GM12801 (cell line): ENCODE data around the gene FGF5.

Experiments used
- CTCF ChIP-seq: IDR thresholded peaks from one replicate; pipeline ENCODE4 v1.5.1; 2011; ENCODE audit warnings: control low read depth; ENCODE audit not compliant: insufficient read length; ENCODE audit errors: extremely low read depth

FGF5 gene

DNA sequence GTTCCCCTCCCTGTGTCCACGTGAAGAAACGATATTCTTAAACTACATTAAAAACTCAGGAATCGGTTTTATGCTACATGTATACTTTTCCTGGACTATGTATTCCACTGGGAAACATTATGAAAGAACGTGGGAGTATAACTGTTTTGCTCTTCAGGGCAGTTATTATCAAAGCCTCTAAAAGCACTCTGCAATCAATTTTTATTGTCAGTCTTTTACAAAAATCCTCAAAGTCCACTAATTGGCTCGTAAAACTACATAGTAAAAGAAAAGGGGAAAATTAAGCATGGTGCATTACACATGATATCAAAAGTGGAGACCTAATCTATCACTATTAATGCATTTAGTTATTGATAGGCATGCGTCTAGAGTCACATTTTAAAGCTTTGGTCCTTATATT is 57.7 kb downstream of the FGF5 start:
- TF ChIP-seq CTCF = no peak

DNA sequence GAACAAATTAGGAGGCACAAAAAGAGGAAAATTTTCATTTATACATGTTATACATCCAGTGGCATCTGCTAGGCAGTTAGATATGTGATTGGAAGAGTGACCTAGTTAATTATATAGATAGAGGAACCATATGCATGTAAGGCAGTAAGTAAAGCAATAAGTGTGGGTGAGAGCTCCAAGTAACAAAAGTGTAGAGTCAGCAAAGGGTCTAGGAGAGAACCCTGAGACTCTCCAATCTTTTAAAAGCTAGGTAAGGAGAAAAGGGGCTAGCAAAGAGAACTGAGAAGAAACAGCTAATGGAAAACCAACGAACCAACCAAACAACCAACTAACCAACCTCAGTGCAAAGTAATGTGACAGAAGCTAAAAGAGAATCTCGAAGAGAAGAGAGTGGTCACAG is 65.2 kb downstream of the FGF5 start:
- TF ChIP-seq CTCF = no peak

DNA sequence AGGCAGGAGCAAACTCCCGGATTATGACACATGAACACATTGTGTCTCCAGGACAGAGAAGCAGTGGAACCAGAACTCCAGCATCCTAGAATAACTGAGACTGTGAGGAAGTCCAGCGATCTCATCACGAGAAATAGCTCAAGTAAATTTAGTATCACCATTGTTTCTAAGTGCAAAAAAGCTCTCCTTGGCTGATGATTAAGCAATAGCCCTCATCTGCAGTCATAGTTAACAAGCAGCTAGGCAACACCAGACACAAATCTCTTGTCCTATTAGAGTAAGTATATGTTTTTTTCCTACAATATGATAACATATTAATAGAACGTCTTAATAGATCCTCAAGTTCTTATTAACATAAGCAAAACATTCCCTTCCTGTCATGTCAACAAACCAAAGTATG is 66.7 kb downstream of the FGF5 start:
- no peak for TF ChIP-seq CTCF

GRCh38 chr4:80334568-80334967 is 68.1 kb downstream of the FGF5 start:
- TF ChIP-seq CTCF = no peak

DNA sequence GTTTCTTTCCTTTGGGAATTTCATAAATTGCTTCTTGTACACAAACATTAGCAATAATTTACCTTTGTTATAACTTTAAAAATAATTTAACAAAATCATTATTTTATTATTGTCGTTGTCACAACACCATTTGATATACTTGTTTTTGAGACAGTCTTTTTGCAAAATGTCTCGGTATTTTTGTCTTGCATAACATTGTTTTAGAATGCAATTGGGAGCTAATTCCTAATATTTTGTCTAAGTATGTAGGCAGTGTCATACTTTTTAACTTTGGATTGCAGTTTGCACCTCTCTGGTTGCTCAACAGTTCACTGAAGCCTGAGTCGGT is 68.7 kb downstream of the FGF5 start:
- no peak for TF ChIP-seq CTCF

DNA sequence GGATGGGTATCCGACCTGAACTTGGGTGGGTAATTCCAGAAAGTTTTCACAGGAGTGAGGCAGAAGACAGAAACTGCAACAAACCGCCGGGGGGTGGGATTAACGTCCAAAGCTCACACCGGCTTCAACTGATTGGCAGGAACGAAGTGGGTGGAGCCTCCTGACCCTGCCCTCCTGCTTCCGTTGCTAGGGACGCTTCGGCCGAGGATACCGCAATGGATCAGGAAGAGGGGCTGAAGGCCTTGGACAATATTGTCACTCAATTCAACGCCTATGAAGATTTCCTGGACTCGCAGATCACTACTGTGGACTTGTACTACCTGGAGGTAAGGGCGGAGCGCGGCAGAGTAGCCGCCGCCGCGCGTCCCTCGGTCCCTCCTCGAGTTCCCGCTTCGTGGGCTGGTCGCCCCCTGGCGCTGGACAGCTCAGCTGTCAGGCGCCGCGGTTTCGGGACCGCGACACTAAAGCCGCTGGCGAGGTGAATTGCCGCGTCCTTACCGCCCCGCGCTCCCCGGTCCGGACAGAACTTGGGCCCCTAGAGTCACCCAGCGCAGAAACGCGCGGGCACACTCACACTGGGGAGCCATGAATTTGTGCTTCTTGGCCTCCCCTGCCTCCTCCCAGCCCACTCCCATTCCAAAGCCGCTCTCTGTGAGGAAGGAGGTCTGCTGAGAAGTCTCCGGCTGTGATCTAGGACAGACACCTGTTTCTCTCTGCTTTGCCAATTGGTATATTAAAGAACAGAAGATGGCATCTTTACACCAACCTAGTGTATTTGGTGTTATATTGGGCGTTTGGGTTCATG is 69.3 kb downstream of the FGF5 start, which contains the start of gene CFAP299:
Gene CFAP299, plus strand, starts transcription at position 177 of the 805 bp plus-strand sequence.
- no peak for TF ChIP-seq CTCF

DNA sequence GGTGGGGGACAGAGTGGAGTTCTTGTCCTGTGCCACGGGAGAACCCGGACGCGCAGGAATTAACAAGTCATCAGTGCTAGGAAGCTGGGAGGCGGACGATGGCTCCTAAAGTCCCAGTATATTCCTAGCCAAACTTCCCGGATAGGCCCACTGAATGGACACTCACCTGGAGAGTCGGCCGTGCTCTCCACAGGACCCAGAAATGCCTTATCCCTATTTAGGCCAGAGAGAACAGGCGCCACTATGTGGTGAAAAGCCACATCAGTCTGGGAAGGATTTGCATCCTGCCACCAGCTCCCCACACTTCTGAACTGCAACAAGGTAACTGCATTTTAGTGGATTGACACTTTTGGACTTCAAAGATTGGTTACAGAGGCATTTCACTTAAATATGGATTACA is 70.1 kb downstream of the FGF5 start:
- TF ChIP-seq CTCF = no peak
